IPS DF 4.7 (cell line): ENCODE data around the gene ADAM33.

Source experiments
- DNase-seq: peaks from one replicate; pipeline ENCODE4 v3.0.0-alpha.2; 2013; ENCODE audit warnings: low spot score; ENCODE audit errors: extremely low read depth

ADAM33 gene

DNA sequence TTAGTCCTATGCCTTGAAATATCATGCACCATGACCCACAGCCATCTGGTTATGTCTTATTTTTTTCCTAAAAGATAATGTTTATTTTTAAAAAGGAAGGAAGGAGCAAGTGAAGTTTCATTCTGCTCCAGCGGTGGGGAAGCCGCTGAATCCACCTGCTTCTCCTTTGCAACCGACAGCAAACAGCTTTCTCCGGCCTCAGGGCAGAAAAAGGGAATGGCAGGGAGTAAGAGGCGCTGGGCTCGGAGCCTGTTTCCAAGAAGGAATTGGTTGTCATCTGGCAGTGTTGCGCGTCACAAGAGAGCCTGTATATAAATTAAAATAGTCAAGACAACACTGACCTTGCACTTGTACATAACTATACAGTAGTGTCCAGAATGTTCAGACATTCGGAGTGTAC lies 32.9 kb downstream of the ADAM33 start:
- no peak for DNase-seq

DNA sequence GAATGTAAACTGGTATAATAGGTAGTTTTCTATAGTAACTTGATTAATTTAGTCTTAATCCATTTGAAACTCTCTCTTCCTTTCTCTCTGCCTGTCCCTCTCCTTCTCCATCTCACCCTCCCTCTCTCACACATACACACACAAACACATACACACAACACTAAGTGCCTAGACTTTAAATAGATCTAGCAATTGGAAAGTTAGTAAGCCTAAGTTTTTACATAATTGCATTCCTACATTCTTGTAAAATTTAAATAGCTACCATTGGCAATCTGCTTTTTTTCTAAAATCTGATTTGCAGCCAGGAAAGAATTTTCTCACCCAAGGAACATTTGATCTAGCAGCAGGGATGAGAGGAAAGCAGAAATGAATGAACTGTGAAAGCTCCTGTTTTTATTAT lies 34.3 kb downstream of the ADAM33 start:
- DNase-seq: no peak

DNA sequence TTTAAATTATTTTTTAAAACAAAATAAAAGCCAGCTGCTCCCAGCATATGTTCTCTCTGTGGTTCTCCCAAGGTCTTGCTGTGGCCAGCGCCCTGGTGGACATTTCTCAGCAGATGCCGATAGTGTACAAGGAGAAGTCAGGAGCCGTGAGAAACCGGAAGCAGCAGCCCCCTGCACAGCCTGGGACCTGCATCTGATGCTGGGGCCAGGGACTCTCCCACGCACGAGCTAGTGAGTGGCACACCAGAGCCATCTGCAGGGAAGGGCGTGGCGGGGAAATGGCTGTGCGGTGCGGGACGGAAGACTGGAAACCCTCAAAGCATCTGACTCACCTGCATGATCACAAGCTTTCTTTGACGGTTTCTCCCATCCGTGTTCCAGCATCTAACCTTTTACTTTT lies 35.2 kb downstream of the ADAM33 start:
- DNase-seq: no peak

DNA sequence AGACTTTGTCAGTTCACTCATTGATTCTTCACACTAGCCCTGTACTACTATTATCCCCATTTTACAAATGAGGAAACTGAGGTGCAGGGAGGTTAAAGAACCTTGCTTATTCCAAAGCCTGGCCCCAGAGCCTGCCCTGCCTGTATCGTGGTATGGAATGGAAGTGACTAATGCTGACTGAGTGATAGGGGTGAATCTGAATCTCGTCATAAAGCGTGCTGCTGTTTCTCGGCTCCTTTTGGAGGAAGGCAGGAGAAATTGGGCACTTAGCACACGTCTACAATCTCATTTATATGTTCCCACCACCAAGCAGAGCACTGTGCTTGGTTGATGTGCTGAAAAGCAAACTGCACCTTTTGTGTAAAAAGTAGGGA lies 35.8 kb downstream of the ADAM33 start:
- no peak for DNase-seq

DNA sequence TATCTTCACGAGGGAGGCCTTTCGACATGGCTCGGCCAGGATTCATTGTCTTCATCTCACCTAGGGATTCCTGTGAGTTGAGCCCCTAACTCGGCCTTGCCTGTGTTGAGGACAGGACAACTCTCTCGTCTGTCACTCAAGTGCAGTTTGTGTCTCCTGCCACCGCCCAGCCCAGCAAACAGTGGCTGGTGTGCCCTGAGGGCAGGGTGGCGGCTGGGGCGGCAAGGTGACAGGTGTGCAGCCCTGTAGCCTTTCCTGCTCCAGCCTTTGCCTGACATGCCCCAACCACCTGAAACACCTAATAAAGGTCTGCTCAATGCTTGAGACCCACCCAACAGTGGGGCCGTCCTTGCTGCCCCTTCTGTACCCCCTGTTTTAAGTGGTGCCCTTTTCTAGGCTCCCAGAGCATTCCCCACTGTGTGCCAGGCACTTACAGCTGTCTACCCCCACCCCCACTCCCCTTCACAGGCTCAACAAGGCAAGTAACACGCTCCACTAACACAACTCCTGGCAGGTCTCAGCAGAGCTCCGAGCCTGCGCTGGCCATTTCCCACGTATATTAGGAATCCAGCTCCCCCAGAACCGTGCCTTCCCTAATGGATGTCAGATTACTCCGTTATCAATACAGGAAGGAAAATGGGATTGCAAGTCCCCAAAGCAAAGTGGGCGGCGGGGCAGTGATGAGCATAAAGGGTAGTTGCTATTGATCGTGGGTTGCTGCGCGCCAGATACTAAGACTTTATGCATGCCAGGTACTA lies 36.3 kb downstream of the ADAM33 start:
- DNase-seq: no peak

DNA sequence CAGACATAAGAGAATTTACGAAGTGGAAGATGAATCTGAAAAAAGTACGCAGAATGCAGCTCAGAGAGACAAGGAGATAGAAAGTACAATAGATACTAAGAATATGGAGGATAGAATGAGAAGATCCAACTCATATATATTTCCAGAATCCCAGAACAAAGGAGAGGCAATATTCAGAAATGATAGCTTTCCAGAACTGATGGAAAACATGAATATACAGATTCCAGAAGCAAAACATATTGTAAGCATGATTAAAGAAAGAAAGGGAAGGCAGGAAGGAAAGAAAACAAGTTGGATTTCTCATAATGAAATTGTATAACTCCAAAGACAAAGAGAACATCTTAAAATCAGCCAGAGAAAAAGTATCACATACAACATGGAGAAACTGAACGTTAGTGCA lies 41.6 kb downstream of the ADAM33 start:
- no peak for DNase-seq

- no peak for DNase-seq
Observed at GRCh38 chr20:3635346-3635745, 46.5 kb downstream of the ADAM33 start.

- no peak for DNase-seq
Observed at GRCh38 chr20:3633913-3634478, 47.8 kb downstream of the ADAM33 start.

DNA sequence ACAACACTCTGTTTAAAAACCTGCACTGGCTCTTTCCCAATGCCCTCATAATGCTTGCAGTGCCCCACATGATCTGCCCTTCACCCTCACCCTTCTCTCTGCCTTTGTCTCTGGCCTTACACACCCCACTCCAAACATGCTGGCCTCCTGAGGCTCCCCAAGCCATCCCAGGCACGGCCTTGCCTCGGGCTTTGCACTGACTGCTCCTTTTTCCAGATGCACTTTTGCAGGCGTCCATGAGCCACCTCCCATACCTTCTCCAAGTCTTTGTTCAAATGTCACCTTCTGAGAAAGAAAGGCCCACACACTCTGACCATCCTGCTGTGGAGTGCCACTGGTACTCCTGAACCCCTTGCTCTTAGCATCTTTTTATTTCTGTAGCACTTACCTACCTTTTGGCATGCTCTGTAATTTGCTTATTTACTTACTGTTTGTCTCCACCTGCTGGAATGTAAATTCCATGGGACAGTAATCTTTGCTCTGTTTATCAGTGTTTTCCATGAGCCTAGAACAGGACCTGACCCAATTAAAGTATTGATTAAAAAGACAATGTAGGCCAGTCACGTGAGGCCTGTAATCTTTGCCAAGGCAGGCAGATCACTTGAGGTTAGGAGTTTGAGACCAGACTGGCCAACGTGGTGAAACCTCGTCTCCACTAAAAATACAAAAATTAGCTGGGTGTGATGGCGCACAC lies 49.4 kb downstream of the ADAM33 start:
- no peak for DNase-seq

DNA sequence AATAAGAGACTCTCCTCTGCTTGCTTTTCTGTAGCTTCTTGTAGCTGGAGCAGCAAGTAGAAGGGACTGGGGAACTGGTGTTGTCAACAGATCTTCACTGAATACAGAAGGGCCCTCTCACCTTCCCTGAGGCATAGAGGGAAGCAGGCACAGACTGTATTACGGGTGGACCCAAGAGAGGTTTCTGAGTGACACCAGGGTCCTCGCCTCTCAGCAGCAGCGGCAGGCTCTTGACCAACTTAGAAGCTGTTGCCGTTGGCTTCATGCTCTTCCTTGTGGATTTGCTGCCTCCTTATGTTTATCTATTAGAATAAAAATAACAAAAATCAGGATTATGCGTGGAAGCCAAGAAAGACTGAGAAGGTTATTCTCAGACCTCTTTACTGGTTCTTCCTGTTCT lies 50.3 kb downstream of the ADAM33 start:
- no peak for DNase-seq

GRCh38 chr20:3630429-3630828 lies 51.4 kb downstream of the ADAM33 start:
- DNase-seq: no peak

- no peak for DNase-seq
Observed at GRCh38 chr20:3629893-3630292, 51.9 kb downstream of the ADAM33 start.

DNA sequence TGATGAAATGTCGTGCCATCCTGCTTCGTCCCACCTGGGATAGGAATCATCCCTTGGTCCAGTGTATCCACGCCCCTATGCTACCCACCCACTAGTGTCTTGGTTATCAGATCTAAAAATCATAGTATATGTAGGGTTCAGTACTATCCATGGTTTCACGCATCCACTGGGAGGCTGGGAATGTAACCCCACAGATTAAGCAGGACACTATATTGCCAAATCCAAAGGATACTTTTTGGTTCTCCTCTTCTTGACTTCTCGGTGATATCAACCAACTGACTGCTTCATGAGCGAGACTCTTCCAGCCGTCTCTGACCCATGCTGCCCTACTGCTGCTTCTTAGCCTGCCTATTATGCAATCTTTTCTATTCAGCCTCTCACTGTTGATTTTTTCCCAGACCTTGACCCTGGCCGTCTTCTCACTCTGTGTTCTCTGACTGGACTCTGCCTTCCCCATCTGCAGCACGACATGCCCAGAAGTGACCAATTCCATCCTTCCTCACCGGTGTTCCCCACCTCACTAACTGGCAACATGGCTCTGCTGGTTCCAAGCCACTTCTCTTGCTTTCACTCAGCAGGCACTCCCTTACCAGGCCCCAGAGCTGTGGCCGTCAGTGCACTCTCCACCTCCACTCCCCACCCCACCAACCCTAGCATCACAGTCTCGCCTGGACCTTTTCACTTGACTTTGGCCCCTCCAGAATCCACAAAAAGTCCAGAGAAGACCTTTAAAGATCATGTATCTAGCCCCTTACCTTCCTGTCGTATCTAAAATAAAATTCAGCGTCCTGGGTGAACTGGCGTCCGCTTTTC lies 53.1 kb downstream of the ADAM33 start:
- no peak for DNase-seq

DNA sequence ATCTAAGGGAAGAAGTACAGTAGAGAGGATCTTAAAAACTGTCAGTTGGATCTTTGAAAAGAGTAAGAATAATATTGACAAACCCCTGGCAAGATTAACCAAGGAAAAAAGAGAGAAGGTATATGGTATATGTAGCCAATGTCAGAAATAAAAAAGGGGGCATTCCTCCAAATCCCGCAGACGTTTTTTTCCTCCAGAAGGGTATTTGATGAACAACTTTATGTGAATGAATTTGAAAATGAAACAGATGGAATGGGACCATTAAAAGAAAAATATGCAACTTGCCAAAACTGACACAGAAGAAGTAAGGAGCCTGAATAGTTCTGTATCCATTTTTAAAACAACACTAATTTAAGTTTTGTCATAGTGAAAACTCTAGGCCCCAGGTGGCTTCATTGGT lies 54.3 kb downstream of the ADAM33 start:
- DNase-seq: no peak

GRCh38 chr20:3622406-3622805 lies 59.4 kb downstream of the ADAM33 start:
- no peak for DNase-seq

- DNase-seq: no peak
Observed at GRCh38 chr20:3621111-3621510, 60.7 kb downstream of the ADAM33 start.
